Breast epithelium (tissue), 4 donors: ENCODE measurements around the gene SGCA. TPM values are rescaled to one million over a fixed set of nuclear protein-coding genes. Genes with fewer than 3 reads are reported as not detected.

ENCODE experiments used
- DNase-seq, 2 donors: peaks; one replicate each; pipeline ENCODE4 v3.0.0-alpha.2; 2019; ENCODE audit warnings: low spot score in 2 of 2
- H3K27ac ChIP-seq, 2 donors: fragments of 200-600 bp; sonication (generic) in 1 of 2; one replicate each; pipeline ENCODE4 v1.5.1; 2016 to 2019; ENCODE audit warnings: mild to moderate bottlenecking in 1 of 2
- H3K27me3 ChIP-seq, 2 donors: fragments of 200-600 bp; sonication (generic) in 1 of 2; one replicate each; pipeline versions ENCODE4 v1.5.1 to v1.6.0; 2017 to 2019; ENCODE audit warnings: control low read depth in 1 of 2, mild to moderate bottlenecking in 1 of 2
- H3K36me3 ChIP-seq: fragments of 200-600 bp; one replicate; pipeline ENCODE4 v1.5.1; 2019
- H3K4me1 ChIP-seq, 2 donors: fragments of 200-600 bp; sonication (generic); one replicate each; pipeline ENCODE4 v1.5.1; 2016 to 2019; ENCODE audit warnings: control low read depth in 1 of 2
- H3K4me3 ChIP-seq, 3 donors: fragments of 200-600 bp; sonication (generic); 1 replicate in 2 of 3; 2 replicates in 1 of 3; pipeline ENCODE4 v1.5.1; 2016 to 2019; ENCODE audit warnings: mild to moderate bottlenecking in 3 of 3, moderate library complexity in 2 of 3
- H3K9me3 ChIP-seq, 2 donors: fragments of 200-600 bp; sonication (generic) in 1 of 2; one replicate each; pipeline ENCODE4 v1.5.1; 2016 to 2019; ENCODE audit warnings: control low read depth in 1 of 2
- CTCF ChIP-seq, 3 donors: fragments of 450-650 bp; IDR thresholded peaks; one replicate each; pipeline ENCODE4 v1.5.1; 2016 to 2017; ENCODE audit warnings: antibody characterized with exemption in 3 of 3, mild to moderate bottlenecking in 3 of 3, moderate library complexity in 3 of 3
- POLR2A ChIP-seq: fragments of 450-650 bp; IDR thresholded peaks from one replicate; pipeline ENCODE4 v1.6.1; 2016; ENCODE audit warnings: antibody characterized with exemption, mild to moderate bottlenecking, moderate library complexity
- POLR2AphosphoS5 ChIP-seq, 3 donors: sonication (generic); formaldehyde crosslinking; IDR thresholded peaks; one replicate each; pipeline ENCODE4 v1.6.1; 2017; ENCODE audit warnings: antibody characterized with exemption in 3 of 3
- intact Hi-C: fragments of 100-400 bp; cut with DNase I; formaldehyde crosslinking; loops from one replicate; pipeline ENCODE4 v1.15.1; 2023; ENCODE audit warnings: low total_unique reads
- total RNA-seq, 3 donors: library from RNA; depleted of rRNA; stranded (reverse); fragments of >200 nt; gene quantifications; one replicate each; pipeline ENCODE4 v1.1.0, GENCODE V29; 2016

Gene SGCA
- total RNA-seq, 3 donors from 2014 or later: 0.33 to 2.6 (median 0.73) TPM

GRCh38 chr17:50161911-50162288 is 3.9 kb upstream of the SGCA start:
- no peak for DNase-seq
- peak overlapping the region in 2 of 3 donors; percentile 58 to 69 for H3K4me3 ChIP-seq

GRCh38 chr17:50162466-50163254 is 3.1 kb upstream of the SGCA start:
- Histone ChIP-seq H3K27ac (no peak overlapping the region), H3K4me1 (peaks cover 0 to 7% of the 10 kb centered on the region in 2 donors)
- no peak for DNase-seq

More at GRCh38 chr17:50161911-50162288, 3.9 kb upstream of the SGCA start:
- intact Hi-C loops: no loop called here
- Histone ChIP-seq H3K36me3 (no peaks in the 10 kb centered on the region), H3K9me3 (no peaks in the 10 kb centered on the region), H3K27me3 (no peaks in the 10 kb centered on the region), H3K27ac (peak overlapping the region in 1 of 2 donors; percentile 71), H3K4me1 (peaks cover 0 to 7% of the 10 kb centered on the region in 2 donors)
- TF ChIP-seq POLR2AphosphoS5 (IDR thresholded peaks at IDR 0.05) (no peak), POLR2A (no peak), CTCF (IDR thresholded peaks at IDR 0.05) (no peak)

GRCh38 chr17:50163843-50164696 is 1.7 kb upstream of the SGCA start:
- intact Hi-C loops: no loop called here
- DNase-seq: peak in 1 of 2 donors; percentile 81
- no peak for TF ChIP-seq CTCF (IDR thresholded peaks at IDR 0.05)
- no peak for TF ChIP-seq POLR2AphosphoS5 (IDR thresholded peaks at IDR 0.05)
- TF ChIP-seq POLR2A: no peak
- no peak overlapping the region for H3K4me3 ChIP-seq
- no peaks in the 10 kb centered on the region for H3K9me3 ChIP-seq
- H3K27me3 ChIP-seq: no peaks in the 10 kb centered on the region
- peaks cover 0 to 7% of the 10 kb centered on the region in 2 donors for H3K4me1 ChIP-seq
- H3K36me3 ChIP-seq: no peaks in the 10 kb centered on the region
- H3K27ac ChIP-seq: peak overlapping the region; percentile 29 to 60

More at GRCh38 chr17:50162466-50163254, 3.1 kb upstream of the SGCA start:
- intact Hi-C loops: no loop called here
- Histone ChIP-seq H3K4me3 (no peak overlapping the region), H3K36me3 (no peaks in the 10 kb centered on the region), H3K27me3 (no peaks in the 10 kb centered on the region), H3K9me3 (no peaks in the 10 kb centered on the region)
- no peak for TF ChIP-seq POLR2AphosphoS5 (IDR thresholded peaks at IDR 0.05)
- TF ChIP-seq CTCF (IDR thresholded peaks at IDR 0.05): no peak
- no peak for TF ChIP-seq POLR2A

- DNase-seq: no peak
- peaks cover 0 to 7% of the 10 kb centered on the region in 2 donors for H3K4me1 ChIP-seq
- H3K36me3 ChIP-seq: no peaks in the 10 kb centered on the region
- intact Hi-C loops: no loop called here
- no peaks in the 10 kb centered on the region for H3K27me3 ChIP-seq
- no peak overlapping the region for H3K4me3 ChIP-seq
- no peak for TF ChIP-seq CTCF (IDR thresholded peaks at IDR 0.05)
- no peak for TF ChIP-seq POLR2A
- no peaks in the 10 kb centered on the region for H3K9me3 ChIP-seq
- peak overlapping the region; percentile 29 to 60 for H3K27ac ChIP-seq
These were observed 1.2 kb upstream of the SGCA start for GRCh38 chr17:50164697-50164988.

GRCh38 chr17:50165066-50165465 is 739 bp upstream of the SGCA start:
- H3K4me1 ChIP-seq: peaks cover 0 to 7% of the 10 kb centered on the region in 2 donors
- no peaks in the 10 kb centered on the region for H3K9me3 ChIP-seq
- H3K36me3 ChIP-seq: no peaks in the 10 kb centered on the region
- no peaks in the 10 kb centered on the region for H3K27me3 ChIP-seq
- DNase-seq: no peak
- no peak overlapping the region for H3K27ac ChIP-seq
- H3K4me3 ChIP-seq: no peak overlapping the region
- no peak for TF ChIP-seq POLR2AphosphoS5 (IDR thresholded peaks at IDR 0.05)
- no peak for TF ChIP-seq CTCF (IDR thresholded peaks at IDR 0.05)
- TF ChIP-seq POLR2A: no peak
- intact Hi-C loops: no loop called here
